Measurements from ENCODE around the gene C1orf159.
A peak's percentile ranks its signal among the peaks of the same experiment; 100 is the strongest.

Gene C1orf159

DNA sequence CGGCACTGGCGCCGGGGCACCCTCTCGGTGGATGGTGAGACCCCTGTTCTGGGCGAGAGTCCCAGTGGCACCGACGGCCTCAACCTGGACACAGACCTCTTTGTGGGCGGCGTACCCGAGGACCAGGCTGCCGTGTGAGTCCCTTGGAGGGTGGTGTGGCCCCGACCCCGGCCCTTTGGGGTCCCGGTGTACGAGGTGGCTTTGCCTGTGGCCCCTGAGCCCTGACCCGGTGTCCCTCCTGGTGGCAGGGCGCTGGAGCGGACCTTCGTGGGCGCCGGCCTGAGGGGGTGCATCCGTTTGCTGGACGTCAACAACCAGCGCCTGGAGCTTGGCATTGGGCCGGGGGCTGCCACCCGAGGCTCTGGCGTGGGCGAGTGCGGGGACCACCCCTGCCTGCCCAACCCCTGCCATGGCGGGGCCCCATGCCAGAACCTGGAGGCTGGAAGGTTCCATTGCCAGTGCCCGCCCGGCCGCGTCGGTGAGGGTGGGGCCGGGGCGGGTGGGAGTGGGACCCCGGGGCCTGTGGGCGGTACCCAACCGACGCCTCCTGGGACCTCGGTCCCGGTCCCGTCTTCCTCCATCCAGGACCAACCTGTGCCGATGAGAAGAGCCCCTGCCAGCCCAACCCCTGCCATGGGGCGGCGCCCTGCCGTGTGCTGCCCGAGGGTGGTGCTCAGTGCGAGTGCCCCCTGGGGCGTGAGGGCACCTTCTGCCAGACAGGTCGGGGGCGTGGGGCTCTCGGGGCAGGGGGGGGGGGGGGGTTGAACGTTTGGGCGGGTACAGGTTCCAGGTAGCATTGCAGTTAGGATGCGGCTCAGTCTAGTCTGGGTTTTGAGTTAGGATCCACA is 66.3 kb downstream of the C1orf159 start:
- DNase-seq: no peak

- no peak for DNase-seq
These were observed 67.1 kb downstream of the C1orf159 start for GRCh38 chr1:1048765-1049164.

DNA sequence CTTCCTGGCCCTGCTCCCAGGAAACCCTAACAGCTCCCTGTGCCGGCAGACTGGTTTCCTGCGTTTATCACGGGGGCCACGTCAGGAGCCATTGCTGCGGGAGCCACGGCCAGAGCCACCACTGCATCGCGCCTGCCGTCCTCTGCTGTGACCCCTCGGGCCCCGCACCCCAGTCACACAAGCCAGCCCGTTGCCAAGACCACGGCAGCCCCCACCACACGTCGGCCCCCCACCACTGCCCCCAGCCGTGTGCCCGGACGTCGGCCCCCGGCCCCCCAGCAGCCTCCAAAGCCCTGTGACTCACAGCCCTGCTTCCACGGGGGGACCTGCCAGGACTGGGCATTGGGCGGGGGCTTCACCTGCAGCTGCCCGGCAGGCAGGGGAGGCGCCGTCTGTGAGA is 67.9 kb downstream of the C1orf159 start:
- DNase-seq: no peak

GRCh38 chr1:1047407-1047806 is 68.5 kb downstream of the C1orf159 start:
- no peak for DNase-seq

DNA sequence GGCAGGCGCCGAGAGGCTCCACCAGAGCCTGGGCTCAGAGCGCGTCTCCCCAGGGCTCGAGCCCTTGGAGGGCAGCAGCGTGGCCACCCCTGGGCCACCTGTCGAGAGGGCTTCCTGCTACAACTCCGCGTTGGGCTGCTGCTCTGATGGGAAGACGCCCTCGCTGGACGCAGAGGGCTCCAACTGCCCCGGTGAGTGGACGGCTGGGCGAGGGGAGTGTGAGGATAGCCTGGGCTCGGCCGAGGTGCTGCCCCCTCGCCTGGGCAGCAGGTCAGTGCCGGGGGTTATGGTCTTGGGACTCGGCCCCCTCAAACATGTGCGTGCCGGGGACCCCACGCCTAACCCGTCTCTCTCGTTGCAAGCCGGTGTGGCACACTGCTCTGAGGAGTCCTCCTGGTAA is 69.1 kb downstream of the C1orf159 start:
- DNase-seq: no peak

- DNase-seq: no peak
These were observed 69.6 kb downstream of the C1orf159 start for GRCh38 chr1:1046243-1046642.

- DNase-seq: no peak
These were observed 70.8 kb downstream of the C1orf159 start for GRCh38 chr1:1045129-1045528.

- DNase-seq: no peak
These were observed 71.3 kb downstream of the C1orf159 start for GRCh38 chr1:1044455-1045078.

DNA sequence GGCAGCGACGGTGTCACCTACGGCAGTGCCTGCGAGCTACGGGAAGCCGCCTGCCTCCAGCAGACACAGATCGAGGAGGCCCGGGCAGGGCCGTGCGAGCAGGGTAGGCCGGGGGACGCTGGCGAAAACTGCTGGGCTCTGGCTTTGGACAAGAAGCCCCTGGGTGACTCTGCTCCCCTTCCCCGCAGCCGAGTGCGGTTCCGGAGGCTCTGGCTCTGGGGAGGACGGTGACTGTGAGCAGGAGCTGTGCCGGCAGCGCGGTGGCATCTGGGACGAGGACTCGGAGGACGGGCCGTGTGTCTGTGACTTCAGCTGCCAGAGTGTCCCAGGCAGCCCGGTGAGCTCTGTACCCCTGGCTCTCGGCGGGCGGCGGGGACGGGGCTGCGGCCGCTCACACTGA is 72.0 kb downstream of the C1orf159 start:
- DNase-seq: no peak

GRCh38 chr1:1043411-1043810 is 72.5 kb downstream of the C1orf159 start:
- DNase-seq: no peak

- DNase-seq: no peak
These were observed 73.1 kb downstream of the C1orf159 start for GRCh38 chr1:1042835-1043234.

DNA sequence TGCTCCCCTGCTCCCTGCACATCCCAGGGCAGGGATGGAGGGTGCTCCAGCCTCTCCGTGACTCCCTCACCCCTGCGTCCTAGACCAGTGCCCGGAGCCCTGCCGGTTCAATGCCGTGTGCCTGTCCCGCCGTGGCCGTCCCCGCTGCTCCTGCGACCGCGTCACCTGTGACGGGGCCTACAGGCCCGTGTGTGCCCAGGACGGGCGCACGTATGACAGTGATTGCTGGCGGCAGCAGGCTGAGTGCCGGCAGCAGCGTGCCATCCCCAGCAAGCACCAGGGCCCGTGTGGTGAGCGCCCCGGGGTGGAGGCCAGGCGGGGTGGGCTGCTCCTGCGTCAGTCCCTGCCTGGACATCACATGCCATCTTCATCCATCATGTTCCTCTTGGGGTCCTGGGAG is 74.0 kb downstream of the C1orf159 start:
- peak; percentile 8 for DNase-seq

DNA sequence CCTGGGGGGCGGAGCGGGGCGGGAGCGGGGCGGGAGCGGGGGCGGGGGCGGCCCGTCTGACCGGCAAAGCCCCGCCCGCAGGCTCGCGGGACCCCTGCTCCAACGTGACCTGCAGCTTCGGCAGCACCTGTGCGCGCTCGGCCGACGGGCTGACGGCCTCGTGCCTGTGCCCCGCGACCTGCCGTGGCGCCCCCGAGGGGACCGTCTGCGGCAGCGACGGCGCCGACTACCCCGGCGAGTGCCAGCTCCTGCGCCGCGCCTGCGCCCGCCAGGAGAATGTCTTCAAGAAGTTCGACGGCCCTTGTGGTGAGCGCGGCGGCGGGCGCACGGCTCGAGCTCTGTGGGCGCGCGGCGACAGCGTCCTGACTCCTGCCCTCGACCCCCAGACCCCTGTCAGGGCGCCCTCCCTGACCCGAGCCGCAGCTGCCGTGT is 74.8 kb downstream of the C1orf159 start:
- DNase-seq: peak; percentile 34

DNA sequence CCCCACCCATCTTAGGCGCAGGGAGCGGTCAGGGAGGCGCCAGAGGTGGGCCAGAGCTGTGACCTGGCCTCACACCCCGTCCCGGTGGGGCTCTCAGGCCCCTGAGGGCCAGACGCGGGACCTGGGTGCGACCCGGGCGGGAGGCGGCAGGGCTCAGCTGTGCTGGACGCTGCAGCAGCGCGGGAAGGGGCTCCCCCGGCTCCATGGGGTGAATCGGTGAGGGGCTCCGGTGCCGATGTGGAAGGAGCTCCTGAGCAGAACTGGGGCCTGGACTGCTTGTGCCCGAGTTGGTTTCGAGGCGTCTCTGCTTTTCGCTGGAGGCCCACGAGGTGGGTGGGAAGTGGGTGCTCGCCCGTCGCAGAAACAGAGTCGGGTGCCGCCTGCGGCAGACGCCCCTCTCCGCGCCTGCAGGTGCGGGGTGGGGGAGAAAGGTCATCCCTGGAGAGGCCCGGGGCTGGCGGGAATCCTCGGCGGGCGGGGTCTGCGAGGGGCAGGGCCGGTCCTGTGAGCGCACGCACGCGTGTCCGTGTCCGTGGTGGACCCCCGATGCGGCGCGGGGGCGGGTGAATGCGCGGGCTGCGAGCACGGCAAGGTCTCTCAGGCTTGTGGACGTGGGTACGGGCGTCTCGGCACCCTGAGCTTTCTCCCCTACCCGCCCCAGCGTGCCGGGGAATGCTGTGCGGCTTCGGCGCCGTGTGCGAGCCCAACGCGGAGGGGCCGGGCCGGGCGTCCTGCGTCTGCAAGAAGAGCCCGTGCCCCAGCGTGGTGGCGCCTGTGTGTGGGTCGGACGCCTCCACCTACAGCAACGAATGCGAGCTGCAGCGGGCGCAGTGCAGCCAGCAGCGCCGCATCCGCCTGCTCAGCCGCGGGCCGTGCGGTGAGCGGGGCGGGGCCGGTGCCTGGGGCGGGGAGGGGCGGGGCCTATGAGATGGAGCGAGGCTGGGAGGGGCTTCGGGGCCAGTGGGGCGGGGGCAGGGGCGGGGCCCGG is 75.6 kb downstream of the C1orf159 start:
- DNase-seq: peak; percentile 79

DNA sequence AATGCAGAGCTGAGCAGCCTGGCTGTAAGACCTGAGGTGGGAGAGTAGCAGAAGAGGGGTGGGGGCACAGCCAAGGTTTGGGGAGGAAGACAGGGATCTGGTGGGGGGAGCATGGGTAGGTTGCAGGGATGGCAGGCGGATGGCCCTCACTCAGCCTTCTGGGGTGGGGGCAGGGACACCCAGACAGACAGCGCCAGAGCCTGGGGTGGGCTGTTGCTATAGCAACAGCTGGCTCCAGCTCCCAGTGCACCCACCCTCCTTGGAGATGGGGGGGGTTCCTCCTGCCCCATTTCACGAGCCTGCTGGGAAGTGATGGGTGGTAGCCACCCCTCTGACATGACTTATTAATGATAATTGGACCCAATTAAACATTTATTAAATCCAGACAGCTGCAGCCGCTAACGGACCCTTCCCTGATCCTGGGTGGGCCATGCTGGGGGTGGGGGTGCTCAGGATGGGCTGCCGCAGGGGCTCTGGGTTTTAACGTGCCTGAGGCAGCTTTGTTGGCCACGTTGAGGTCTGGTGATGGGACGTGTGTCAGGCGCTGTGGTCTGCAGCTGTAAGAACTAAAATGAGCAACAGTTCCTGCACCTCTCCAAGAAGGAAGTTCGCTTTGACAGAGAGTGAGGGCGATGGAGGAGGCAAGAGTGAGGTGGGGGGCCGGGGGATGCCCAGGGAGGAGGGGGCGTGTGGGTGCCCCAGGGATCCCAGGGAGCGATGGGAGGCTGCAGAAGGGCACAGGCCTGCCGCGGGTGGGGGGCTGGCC is 76.6 kb downstream of the C1orf159 start:
- no peak for DNase-seq

DNA sequence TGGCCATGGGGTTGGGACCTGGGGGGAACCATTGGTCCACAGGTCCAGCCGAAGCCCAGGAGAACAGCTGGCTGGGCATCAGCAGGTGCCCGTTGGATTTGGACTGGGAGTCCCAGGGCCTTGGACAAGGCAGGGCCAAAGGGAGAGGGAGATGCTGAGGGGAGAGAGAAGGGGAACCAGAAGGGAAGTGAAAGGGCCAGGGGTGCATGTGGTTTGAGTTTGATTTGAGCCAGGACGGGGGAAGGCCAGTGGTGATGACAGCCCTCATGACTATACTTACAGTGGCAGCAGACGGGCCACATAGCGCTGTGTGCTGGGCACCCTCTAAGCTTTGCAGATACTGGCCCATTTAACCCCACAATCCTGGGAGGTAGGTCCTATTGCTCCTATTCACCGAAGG is 77.2 kb downstream of the C1orf159 start:
- DNase-seq: no peak

DNA sequence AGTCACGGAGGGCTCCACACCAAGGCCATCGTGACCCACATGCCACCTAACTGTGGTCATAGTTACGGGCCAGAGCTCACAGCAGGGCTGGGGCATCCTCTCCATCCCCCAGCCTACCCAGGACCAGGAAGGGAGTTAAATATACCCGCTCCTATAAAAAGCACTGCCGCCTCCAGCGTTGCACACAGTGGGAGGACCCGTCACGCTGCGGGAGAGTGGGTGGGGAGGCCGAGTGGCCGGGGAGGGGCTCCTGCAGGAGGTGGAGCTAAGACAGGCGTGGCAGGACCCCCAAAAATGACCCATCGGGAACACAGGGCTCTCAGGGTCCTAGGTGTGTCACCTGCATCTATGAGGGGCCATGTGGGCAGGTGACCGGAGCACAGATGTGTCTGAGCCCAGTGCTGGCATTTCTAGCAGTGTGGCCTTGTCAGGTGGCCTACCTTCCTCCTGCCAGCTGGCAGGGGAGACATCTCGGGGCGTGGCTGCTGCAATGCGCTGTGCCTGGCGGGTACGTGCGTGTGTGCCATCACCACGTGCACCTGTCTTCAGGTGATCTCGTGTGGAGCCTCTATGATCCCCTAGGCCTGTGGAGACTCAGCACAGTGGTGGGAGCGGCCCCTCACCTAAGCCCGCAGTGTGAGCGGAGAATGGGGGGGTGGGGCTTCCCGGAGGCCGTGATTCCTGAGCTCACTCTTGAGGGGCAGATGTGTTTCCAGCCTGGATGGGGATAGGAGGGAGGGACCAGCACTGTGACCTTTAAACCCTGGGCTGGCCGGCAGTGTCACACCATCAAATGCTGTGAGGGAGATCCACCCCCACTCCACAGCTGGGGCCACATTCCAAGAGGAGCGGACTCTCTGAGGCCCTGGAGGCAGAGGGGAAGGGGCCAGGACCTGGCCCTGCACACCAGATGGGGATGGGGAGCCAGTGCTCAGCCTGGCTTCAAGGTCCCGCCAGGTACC is 78.2 kb downstream of the C1orf159 start:
- no peak for DNase-seq

DNA sequence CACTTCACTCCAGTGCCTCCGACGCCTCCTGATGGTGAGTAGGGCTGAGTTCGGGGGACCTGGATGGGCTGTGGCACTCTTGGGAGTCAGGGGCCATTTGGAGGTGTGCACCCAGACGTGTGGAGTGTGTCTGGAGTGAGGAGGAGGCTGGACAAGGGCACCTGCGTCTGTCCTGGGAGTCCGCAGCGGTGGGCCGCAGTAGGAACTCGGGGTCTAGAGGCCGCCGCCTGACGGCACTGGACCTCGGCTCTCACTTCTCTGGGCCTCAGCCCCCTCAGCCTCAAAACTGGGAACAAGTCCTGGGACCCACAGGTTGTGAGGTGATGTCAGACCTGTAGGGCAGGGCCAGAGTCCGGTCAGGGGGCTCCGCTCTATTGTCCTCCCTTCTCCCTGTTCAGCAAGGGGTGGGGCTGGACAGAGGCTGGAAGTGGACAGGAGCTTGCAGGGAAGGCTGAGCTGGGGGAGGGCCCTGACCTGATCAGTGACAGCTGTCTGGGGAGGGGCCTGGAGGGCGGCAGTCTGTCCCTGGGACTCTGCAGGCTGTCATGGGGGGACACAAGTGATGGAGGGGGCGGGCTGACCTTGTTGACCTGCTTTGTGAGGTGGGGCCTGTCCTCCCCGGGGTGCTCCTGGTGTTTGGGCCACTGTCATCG is 80.5 kb downstream of the C1orf159 start:
- no peak for DNase-seq

GRCh38 chr1:1034439-1034781 is 81.5 kb downstream of the C1orf159 start:
- no peak for DNase-seq

DNA sequence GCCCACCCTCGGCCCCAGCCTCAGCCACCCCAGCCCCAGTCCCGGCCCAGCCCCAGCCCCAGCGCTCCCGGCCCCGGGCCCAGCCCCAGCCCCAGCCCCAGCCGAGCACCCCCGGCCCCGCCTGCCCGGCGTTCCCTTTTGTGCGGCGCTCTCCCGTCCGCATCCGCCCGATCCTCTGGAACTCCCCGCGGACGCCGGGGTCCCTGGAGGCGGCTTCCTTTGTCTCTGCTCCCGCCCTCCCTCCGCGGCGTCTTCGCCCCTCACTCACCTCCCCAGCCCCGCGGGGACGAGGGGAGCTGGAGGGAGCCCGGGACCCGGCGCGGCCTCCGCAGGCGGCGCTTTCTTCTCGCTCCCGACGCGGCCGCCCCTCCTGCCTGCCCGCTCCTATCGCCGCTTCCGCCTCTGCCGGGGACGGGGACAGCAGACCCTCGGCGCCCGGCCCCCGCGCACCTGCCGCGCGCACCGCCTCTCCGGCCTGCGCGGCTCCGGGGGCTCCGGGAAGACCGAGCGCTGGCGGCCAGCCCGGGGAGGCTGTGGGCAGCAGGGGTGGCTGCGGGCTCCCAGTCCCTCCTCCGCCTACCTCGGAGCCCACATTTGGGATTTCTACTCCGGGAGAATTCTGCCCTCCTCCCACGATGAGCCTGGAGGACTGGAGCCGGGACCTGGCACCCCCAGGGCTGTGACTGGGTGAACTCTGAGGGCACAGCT is 82.0 kb downstream of the C1orf159 start:
- no peak for DNase-seq

All from effector CD8-positive, alpha-beta T cell (primary cell).